GM10266 (cell line): ENCODE results near the gene ADTRP.

Experiments
- DNase-seq: peaks from one replicate; pipeline ENCODE4 v3.0.0; 2012; ENCODE audit errors: extremely low spot score
- TF ChIP-seq, protein P1 (sequence below): IDR thresholded peaks from 2 replicates; pipeline ENCODE4 v1.5.1; 2012; ENCODE audit warnings: mild to moderate bottlenecking, low read depth; ENCODE audit not compliant: control insufficient read depth, insufficient read depth; ENCODE audit errors: missing control alignments

The ADTRP gene

DNA sequence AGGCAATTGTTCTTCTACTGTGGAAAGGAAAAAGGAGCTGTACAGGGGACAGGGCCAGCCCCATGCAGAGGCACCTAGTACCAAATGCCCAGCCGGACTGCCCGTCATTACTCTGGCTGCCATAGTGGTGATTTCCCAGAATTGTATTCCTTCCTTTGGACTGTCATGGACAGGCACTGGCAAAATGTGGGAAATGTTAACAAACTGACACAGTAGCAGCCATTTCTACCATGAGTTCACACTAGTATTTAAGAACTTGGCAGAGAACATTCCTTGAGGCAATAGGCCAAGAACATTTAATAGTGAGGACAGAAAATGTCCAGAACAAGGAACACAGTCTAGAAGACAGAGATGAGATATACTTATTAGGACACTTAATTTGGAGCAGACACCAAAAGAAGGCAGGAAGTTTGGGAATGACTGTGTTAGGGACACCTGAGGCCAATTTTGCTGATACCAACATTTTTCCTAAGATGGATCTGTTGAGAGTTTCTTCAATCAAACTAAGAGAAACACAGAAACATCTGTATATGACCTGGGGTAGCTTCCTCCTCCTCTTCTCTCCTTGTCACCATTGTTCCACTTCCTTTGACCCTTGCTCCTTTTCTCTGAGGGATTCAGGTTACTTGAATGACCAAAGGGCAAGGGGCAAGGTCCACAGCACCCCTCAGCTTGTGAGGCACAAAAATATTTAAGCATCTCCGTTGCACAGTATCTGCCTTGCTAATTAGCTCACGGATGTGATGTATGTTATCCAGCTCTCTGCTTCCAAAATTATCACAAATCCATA is 14.9 kb downstream of the ADTRP start:
- DNase-seq: no peak
- TF ChIP-seq, protein P1, sequence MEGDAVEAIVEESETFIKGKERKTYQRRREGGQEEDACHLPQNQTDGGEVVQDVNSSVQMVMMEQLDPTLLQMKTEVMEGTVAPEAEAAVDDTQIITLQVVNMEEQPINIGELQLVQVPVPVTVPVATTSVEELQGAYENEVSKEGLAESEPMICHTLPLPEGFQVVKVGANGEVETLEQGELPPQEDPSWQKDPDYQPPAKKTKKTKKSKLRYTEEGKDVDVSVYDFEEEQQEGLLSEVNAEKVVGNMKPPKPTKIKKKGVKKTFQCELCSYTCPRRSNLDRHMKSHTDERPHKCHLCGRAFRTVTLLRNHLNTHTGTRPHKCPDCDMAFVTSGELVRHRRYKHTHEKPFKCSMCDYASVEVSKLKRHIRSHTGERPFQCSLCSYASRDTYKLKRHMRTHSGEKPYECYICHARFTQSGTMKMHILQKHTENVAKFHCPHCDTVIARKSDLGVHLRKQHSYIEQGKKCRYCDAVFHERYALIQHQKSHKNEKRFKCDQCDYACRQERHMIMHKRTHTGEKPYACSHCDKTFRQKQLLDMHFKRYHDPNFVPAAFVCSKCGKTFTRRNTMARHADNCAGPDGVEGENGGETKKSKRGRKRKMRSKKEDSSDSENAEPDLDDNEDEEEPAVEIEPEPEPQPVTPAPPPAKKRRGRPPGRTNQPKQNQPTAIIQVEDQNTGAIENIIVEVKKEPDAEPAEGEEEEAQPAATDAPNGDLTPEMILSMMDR: no peak

DNA sequence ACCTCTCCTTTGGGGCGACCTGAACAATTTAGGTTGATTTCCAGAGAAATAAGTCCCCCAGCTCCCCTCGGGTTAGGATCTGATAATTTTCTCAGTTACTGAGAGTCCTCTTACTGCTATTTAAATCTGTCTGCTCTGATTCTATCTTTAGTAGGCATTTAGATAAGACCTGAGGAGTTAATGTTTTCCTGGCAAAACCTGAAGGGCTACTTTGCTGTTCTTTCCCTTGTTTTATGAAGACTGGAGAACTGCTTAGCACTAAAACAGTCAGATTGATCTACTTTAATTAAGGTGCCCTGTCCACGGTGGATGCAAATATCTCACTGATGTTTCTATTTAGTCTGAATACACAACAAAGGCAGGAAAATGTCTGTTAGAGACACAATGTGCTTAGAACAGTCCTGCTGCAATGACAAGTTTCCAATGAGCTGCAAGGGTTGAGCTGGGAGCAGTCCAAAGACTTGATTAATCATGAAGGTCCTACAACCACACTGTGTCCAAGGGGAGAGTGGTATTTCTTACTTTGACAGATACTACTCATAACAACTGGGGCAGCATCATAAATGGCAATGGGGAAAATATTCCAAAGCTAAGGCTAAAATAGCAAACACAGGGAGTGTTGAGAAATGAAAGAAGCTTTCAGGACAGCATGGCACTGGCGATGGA is 15.7 kb downstream of the ADTRP start:
- no peak for DNase-seq

DNA sequence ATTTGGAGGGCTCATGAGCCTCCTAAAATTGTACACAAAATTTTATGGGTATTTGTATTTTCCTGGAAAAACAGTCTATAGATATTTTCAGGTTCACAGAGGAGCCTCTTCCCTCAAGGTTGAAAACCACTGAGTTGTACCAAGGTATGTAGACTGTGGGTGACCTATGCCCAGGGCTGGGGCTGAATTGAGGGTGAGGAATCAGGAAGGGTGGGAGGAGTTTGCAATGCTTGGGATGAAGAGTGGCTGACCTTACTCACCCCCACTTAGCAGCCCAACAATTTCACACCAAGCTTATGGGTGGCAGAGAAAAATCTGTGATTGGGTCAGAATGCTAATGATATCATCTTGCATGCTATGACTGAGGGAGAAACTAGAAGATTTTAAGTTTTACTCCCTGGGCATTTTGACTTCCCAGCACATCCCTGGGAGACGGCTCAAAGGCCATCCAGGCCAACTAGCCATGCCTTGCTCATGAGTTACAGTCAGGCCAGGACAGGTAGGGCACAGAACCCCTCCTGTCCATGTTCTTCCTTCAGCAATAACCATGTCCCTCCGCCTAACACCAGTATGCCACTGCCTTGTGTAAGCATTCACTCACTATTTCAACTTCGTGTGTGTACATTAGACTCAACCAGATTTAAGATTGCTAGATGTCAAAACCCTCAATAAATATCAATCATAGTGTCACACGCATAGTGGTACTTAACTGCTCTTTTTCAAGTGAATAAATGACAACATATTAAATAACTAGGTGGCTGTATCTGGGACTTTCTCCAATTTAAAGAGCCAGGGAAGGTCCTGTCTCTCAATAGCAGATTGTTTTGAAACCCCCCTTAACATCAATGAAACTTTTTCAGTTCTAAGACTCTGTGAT is 16.6 kb downstream of the ADTRP start:
- TF ChIP-seq, protein P1: no peak

More for the DNA sequence above, 15.7 kb downstream of the ADTRP start:
- TF ChIP-seq, protein P1: no peak

DNA sequence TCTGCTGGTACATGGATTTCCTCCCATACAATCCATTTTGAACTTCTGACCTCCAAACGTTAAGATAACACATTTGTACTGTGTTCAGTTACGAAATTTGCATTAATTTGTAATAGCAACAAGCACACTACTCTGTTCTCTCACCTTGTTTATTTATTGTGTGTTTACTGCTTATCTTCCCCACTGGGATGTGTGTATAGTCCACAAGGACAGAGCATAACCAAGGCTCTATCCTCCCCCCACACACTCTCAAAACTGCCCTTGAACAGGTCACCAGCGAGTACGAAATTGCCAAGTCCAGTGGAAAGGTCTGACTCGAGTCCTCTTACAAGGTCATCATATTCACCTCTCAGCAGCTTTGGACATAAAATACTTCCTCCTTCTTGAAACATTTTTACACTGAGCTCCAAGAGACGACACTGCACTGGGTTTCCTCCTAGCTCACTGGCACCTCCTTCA is 18.6 kb downstream of the ADTRP start:
- TF ChIP-seq, protein P1: no peak
- DNase-seq: no peak

More for the DNA sequence above, 16.6 kb downstream of the ADTRP start:
- no peak for DNase-seq

DNA sequence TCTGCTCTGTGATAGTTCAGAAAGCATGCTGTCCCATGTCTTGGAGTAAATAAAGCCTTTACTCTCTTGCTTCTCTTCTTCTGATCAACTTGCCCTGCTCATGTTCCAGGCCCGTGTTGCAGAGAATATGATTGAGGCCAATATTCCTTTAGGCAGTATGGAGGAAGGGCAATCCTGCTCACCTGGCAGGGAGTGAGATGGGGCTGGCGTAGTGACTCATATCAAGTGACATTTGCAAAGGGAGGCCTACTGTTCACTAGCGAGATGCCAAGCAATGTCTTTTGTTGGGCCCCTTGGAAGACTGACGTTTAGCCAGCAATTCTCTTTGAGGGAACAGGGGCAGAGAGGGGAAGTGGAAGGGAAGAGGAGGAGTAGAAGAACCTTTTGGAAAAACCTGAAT is 19.7 kb downstream of the ADTRP start:
- no peak for DNase-seq
- TF ChIP-seq, protein P1: no peak

DNA sequence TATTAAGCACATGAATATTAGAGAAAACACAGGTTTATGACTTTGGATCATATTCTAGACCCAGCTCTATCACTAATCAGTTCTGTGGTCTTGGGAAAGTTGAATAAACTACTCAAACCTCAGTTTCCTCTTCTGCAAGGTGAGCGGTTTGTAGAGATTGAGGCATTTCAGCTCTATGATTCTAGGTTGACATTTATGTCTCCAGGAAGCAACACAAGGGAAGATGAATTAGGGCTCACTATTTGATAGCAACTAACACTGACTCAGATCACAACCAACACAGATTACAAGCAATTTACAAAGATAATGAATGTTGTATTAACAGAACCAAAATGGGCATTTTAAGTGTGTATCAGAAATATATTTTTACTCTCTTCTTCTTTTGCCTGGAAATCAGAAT is 21.9 kb downstream of the ADTRP start:
- no peak for DNase-seq
- TF ChIP-seq, protein P1: no peak

DNA sequence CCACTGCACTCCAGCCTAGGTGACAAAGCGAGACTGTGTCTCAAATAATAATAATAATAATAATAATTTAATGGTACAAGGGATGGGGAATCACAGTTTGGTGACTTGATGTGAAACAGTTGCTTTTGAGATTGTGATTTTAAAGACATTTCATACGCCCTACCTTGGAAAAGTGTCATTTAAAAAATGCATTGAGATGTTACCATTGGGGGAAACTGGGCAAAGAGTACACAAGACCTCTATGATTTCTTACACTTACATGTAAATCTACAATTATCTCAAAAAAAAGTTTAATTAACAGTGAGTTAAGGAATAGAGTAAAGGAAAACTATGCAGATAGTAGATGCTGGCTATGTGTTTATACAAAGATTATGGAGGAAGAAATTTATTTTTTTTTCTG is 22.3 kb downstream of the ADTRP start:
- TF ChIP-seq, protein P1: no peak
- DNase-seq: no peak
